ENCODE results near the gene ARMC2.

Gene ARMC2

GRCh38 chr6:109023356-109023925 lies 175.2 kb downstream of the ARMC2 start:
- H3K4me3 ChIP-seq (ENCODE audit: low read depth, low read length), result no peak overlapping the region
- no peak for TF ChIP-seq CTCF (conservative IDR thresholded peaks at IDR 0.05; ENCODE audit: low read depth, low read length)

More at GRCh38 chr6:109023356-109023925, 175.2 kb downstream of the ARMC2 start:
- no peak for DNase-seq (ENCODE audit: low read depth)
